Central memory CD8-positive, alpha-beta T cell (primary cell): ENCODE results near the gene ZNF622.

Source experiments
- ATAC-seq: fragments of 150-1000 bp; cut with Tn5 transposase; replicated peaks from 2 replicates; pipeline ENCODE4 v1.10.0; 2022; ENCODE audit warnings: mild to moderate bottlenecking, moderate FRiP score, moderate number of reproducible peaks; ENCODE audit not compliant: poor library complexity, severe bottlenecking; ENCODE audit errors: extremely low read depth
- DNase-seq, 2 donors: peaks; one replicate each; pipeline ENCODE4 v3.0.0; 2021; ENCODE audit warnings: low spot score in 2 of 2
- H3K27ac Mint-ChIP-seq: one replicate; pipeline ENCODE4 v1.8.0; 2022; ENCODE audit warnings: low read depth, mild to moderate bottlenecking, moderate library complexity, mixed read lengths
- H3K27me3 Mint-ChIP-seq: one replicate; pipeline ENCODE4 v1.8.0; 2022; ENCODE audit warnings: mixed read lengths
- H3K36me3 Mint-ChIP-seq: one replicate; pipeline ENCODE4 v1.8.0; 2022; ENCODE audit warnings: mild to moderate bottlenecking, moderate library complexity, mixed read lengths; ENCODE audit not compliant: insufficient read depth
- H3K4me1 Mint-ChIP-seq: one replicate; pipeline ENCODE4 v1.8.0; 2022; ENCODE audit warnings: mixed read lengths
- H3K4me3 Mint-ChIP-seq: one replicate; pipeline ENCODE4 v1.8.0; 2022; ENCODE audit warnings: mild to moderate bottlenecking, moderate library complexity, mixed read lengths
- H3K9me3 Mint-ChIP-seq: one replicate; pipeline ENCODE4 v1.8.0; 2022; ENCODE audit warnings: mixed read lengths

Gene ZNF622

GRCh38 chr5:16471387-16471786, 5.8 kb upstream of the ZNF622 start:
- Mint-ChIP-seq H3K9me3 (no peaks in the 10 kb centered on the region), H3K27ac (no peak overlapping the region), H3K27me3 (no peaks in the 10 kb centered on the region), H3K4me1 (peaks cover 22% of the 10 kb centered on the region), H3K4me3 (no peak overlapping the region), H3K36me3 (peaks cover 10% of the 10 kb centered on the region)
- ATAC-seq (no peak), DNase-seq (no peak)

GRCh38 chr5:16467363-16468219, 2.0 kb upstream of the ZNF622 start:
- DNase-seq: no peak

GRCh38 chr5:16464664-16465543, 696 bp downstream of the ZNF622 start:
- DNase-seq (no peak), ATAC-seq (peak; percentile 1)
- H3K27ac Mint-ChIP-seq: peak overlapping the region; percentile 96
- no peaks in the 10 kb centered on the region for H3K9me3 Mint-ChIP-seq
- H3K4me1 Mint-ChIP-seq: peaks cover 82% of the 10 kb centered on the region
- peak overlapping the region; percentile 99 for H3K4me3 Mint-ChIP-seq
- peaks cover 49% of the 10 kb centered on the region for H3K36me3 Mint-ChIP-seq
- no peaks in the 10 kb centered on the region for H3K27me3 Mint-ChIP-seq

More at GRCh38 chr5:16467363-16468219, 2.0 kb upstream of the ZNF622 start:
- H3K9me3 Mint-ChIP-seq: no peaks in the 10 kb centered on the region
- peaks cover 32% of the 10 kb centered on the region for H3K36me3 Mint-ChIP-seq
- peak overlapping the region; percentile 99 for H3K4me3 Mint-ChIP-seq
- ATAC-seq: no peak
- H3K4me1 Mint-ChIP-seq: peaks cover 58% of the 10 kb centered on the region
- H3K27ac Mint-ChIP-seq: peak overlapping the region; percentile 87
- H3K27me3 Mint-ChIP-seq: no peaks in the 10 kb centered on the region

- Mint-ChIP-seq H3K36me3 (peaks cover 56% of the 10 kb centered on the region), H3K4me3 (peak overlapping the region; percentile 99), H3K27ac (peak overlapping the region; percentile 96), H3K4me1 (peaks cover 89% of the 10 kb centered on the region), H3K27me3 (no peaks in the 10 kb centered on the region), H3K9me3 (no peaks in the 10 kb centered on the region)
- no peak for DNase-seq
- no peak for ATAC-seq
Observed at GRCh38 chr5:16464231-16464630, 1.4 kb downstream of the ZNF622 start.

- ATAC-seq (no peak), DNase-seq (no peak)
- Mint-ChIP-seq H3K36me3 (peaks cover 63% of the 10 kb centered on the region), H3K27me3 (no peaks in the 10 kb centered on the region), H3K9me3 (no peaks in the 10 kb centered on the region), H3K4me3 (peak overlapping the region; percentile 47), H3K4me1 (peaks cover 80% of the 10 kb centered on the region), H3K27ac (peak overlapping the region; percentile 62)
Observed at GRCh38 chr5:16461782-16462181, 3.8 kb downstream of the ZNF622 start.

- H3K27me3 Mint-ChIP-seq: no peaks in the 10 kb centered on the region
- DNase-seq: no peak
- H3K9me3 Mint-ChIP-seq: no peaks in the 10 kb centered on the region
- no peak for ATAC-seq
- H3K36me3 Mint-ChIP-seq: peaks cover 69% of the 10 kb centered on the region
- peak overlapping the region; percentile 62 for H3K27ac Mint-ChIP-seq
- H3K4me1 Mint-ChIP-seq: peaks cover 82% of the 10 kb centered on the region
- H3K4me3 Mint-ChIP-seq: peak overlapping the region; percentile 47
Observed at GRCh38 chr5:16461026-16461425, 4.6 kb downstream of the ZNF622 start.

- no peak overlapping the region for H3K4me3 Mint-ChIP-seq
- no peak for ATAC-seq
Observed at GRCh38 chr5:16459451-16459850, 6.1 kb downstream of the ZNF622 start.

GRCh38 chr5:16457853-16458252, 7.7 kb downstream of the ZNF622 start:
- H3K27ac Mint-ChIP-seq: no peak overlapping the region

More at GRCh38 chr5:16459451-16459850, 6.1 kb downstream of the ZNF622 start:
- H3K27ac Mint-ChIP-seq: no peak overlapping the region
- peaks cover 68% of the 10 kb centered on the region for H3K36me3 Mint-ChIP-seq
- no peaks in the 10 kb centered on the region for H3K9me3 Mint-ChIP-seq
- H3K4me1 Mint-ChIP-seq: peaks cover 79% of the 10 kb centered on the region
- no peaks in the 10 kb centered on the region for H3K27me3 Mint-ChIP-seq
- DNase-seq: no peak

GRCh38 chr5:16457451-16457850, 8.1 kb downstream of the ZNF622 start:
- peaks cover 64% of the 10 kb centered on the region for H3K36me3 Mint-ChIP-seq
- DNase-seq (no peak), ATAC-seq (no peak)
- no peak overlapping the region for H3K4me3 Mint-ChIP-seq
- peaks cover 68% of the 10 kb centered on the region for H3K4me1 Mint-ChIP-seq
- no peaks in the 10 kb centered on the region for H3K27me3 Mint-ChIP-seq
- H3K27ac Mint-ChIP-seq: no peak overlapping the region
- no peaks in the 10 kb centered on the region for H3K9me3 Mint-ChIP-seq

More at GRCh38 chr5:16457853-16458252, 7.7 kb downstream of the ZNF622 start:
- no peak for DNase-seq
- H3K4me3 Mint-ChIP-seq: no peak overlapping the region
- H3K9me3 Mint-ChIP-seq: no peaks in the 10 kb centered on the region
- H3K4me1 Mint-ChIP-seq: peaks cover 69% of the 10 kb centered on the region
- ATAC-seq: no peak
- peaks cover 65% of the 10 kb centered on the region for H3K36me3 Mint-ChIP-seq
- no peaks in the 10 kb centered on the region for H3K27me3 Mint-ChIP-seq

- peak overlapping the region; percentile 54 for H3K27ac Mint-ChIP-seq
- DNase-seq: no peak
- H3K9me3 Mint-ChIP-seq: no peaks in the 10 kb centered on the region
- peaks cover 66% of the 10 kb centered on the region for H3K36me3 Mint-ChIP-seq
- peak overlapping the region; percentile 39 for H3K4me3 Mint-ChIP-seq
- H3K27me3 Mint-ChIP-seq: no peaks in the 10 kb centered on the region
- H3K4me1 Mint-ChIP-seq: peaks cover 58% of the 10 kb centered on the region
- ATAC-seq: peak; percentile 70
Observed at GRCh38 chr5:16456103-16456832, 9.3 kb downstream of the ZNF622 start.

GRCh38 chr5:16455668-16456067, 9.9 kb downstream of the ZNF622 start:
- H3K27me3 Mint-ChIP-seq: no peaks in the 10 kb centered on the region
- peaks cover 66% of the 10 kb centered on the region for H3K36me3 Mint-ChIP-seq
- H3K27ac Mint-ChIP-seq: peak overlapping the region; percentile 54
- no peak for DNase-seq
- no peaks in the 10 kb centered on the region for H3K9me3 Mint-ChIP-seq
- peak overlapping the region; percentile 39 for H3K4me3 Mint-ChIP-seq
- peaks cover 52% of the 10 kb centered on the region for H3K4me1 Mint-ChIP-seq
- no peak for ATAC-seq

GRCh38 chr5:16454686-16455085, 10.9 kb downstream of the ZNF622 start:
- Mint-ChIP-seq H3K4me1 (peaks cover 42% of the 10 kb centered on the region), H3K9me3 (no peaks in the 10 kb centered on the region), H3K27ac (no peak overlapping the region), H3K36me3 (peaks cover 71% of the 10 kb centered on the region), H3K4me3 (no peak overlapping the region), H3K27me3 (no peaks in the 10 kb centered on the region)
- ATAC-seq (no peak), DNase-seq (no peak)
